Measurements from ENCODE around the gene KIAA1549.
"Not testable (repeated sequence)": the region's sequence is repeated elsewhere in the genome, so short reads cannot be mapped to it uniquely, and the experiment has no call there.

Gene KIAA1549

DNA sequence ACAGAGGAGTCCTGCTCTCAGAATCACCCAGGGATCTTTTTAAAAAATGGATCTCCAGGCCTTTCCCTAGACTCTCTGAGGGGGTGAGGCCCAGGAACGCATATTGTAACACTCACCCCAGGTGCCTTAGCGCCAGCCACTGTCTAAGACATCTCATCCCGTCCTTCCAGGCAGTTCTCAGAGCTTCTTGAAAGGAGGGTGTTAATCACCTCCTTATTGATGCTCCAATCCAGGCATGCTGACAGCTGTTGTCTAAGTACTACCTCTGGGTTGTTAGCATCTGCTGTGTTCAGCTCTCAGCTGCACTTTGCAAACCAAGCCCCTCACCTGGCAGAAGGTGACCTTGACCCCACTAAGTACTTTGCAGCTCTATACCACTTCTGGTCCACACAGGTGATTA, 36.0 kb downstream of the KIAA1549 start:
- H3K4me3 ChIP-seq (ENCODE audit: low read depth in 1 of 2, low read length in 2 of 2): no peak overlapping the region
- no peaks in the 10 kb centered on the region for H3K4me1 ChIP-seq (ENCODE audit: control insufficient read depth in 1 of 2, insufficient read depth in 2 of 2, low read length in 2 of 2)
- H3K36me3 ChIP-seq (ENCODE audit: control insufficient read depth in 1 of 2, insufficient read depth in 2 of 2, low read length in 2 of 2): no peaks in the 10 kb centered on the region
- H3K9me3 ChIP-seq (ENCODE audit: control insufficient read depth in 1 of 2, low read length in 2 of 2): no peaks in the 10 kb centered on the region
- H3K9ac ChIP-seq (ENCODE audit: low read depth in 1 of 2, low read length in 2 of 2): no peak overlapping the region
- no peaks in the 10 kb centered on the region for H3K27me3 ChIP-seq (ENCODE audit: control insufficient read depth in 1 of 2, insufficient read depth in 2 of 2, low read length in 2 of 2)
- no peak overlapping the region for H3K27ac ChIP-seq (ENCODE audit: low read depth, low read length)

DNA sequence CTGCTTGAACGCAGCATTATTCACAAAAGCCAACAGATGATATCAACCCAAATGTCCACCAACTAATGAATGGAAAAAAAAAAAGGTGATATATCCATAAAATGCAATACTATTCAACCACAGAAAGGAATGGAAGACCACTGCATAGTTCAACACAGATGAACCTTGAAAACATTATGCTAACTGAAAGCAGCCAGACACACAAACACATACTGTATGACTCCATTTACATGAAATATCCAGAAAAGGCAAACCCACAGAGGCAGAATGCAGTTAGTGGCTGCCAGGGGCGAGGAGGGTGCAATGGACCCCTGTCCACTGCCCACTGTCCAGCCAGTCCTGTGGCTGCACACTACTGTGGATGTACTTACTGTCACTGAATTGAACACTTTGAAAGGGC, 36.6 kb downstream of the KIAA1549 start:
- Histone ChIP-seq H3K4me3 (ENCODE audit: low read depth in 1 of 2, low read length in 2 of 2) (no peak overlapping the region), H3K9ac (ENCODE audit: low read depth in 1 of 2, low read length in 2 of 2) (no peak overlapping the region), H3K9me3 (ENCODE audit: control insufficient read depth in 1 of 2, low read length in 2 of 2) (no peaks in the 10 kb centered on the region), H3K27ac (ENCODE audit: low read depth, low read length) (no peak overlapping the region), H3K4me1 (ENCODE audit: control insufficient read depth in 1 of 2, insufficient read depth in 2 of 2, low read length in 2 of 2) (no peaks in the 10 kb centered on the region), H3K27me3 (ENCODE audit: control insufficient read depth in 1 of 2, insufficient read depth in 2 of 2, low read length in 2 of 2) (no peaks in the 10 kb centered on the region), H3K36me3 (ENCODE audit: control insufficient read depth in 1 of 2, insufficient read depth in 2 of 2, low read length in 2 of 2) (no peaks in the 10 kb centered on the region)

DNA sequence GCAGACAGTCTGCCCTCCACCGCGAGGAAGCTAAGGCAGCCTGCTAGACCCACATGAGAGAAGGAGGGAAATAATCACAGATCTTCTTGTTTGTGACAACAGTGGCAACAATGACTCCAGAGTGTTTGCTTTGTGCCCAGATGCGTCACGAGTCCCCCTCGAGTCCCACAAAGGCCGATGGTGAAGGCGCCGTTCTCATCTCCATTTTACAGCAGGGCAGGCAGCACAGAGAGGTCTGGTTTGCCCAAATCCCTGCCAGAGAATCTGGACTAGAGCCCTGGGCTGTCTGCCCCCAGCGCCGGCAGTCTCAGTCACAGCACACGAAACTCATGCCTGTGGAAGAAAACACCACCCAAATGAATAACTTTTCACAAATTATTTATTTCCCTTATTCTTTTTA, 38.1 kb downstream of the KIAA1549 start:
- Histone ChIP-seq H3K36me3 (ENCODE audit: control insufficient read depth in 1 of 2, insufficient read depth in 2 of 2, low read length in 2 of 2) (no peaks in the 10 kb centered on the region), H3K9ac (ENCODE audit: low read depth in 1 of 2, low read length in 2 of 2) (no peak overlapping the region), H3K27me3 (ENCODE audit: control insufficient read depth in 1 of 2, insufficient read depth in 2 of 2, low read length in 2 of 2) (no peaks in the 10 kb centered on the region), H3K9me3 (ENCODE audit: control insufficient read depth in 1 of 2, low read length in 2 of 2) (no peaks in the 10 kb centered on the region), H3K27ac (ENCODE audit: low read depth, low read length) (no peak overlapping the region), H3K4me1 (ENCODE audit: control insufficient read depth in 1 of 2, insufficient read depth in 2 of 2, low read length in 2 of 2) (no peaks in the 10 kb centered on the region), H3K4me3 (ENCODE audit: low read depth in 1 of 2, low read length in 2 of 2) (no peak overlapping the region)

DNA sequence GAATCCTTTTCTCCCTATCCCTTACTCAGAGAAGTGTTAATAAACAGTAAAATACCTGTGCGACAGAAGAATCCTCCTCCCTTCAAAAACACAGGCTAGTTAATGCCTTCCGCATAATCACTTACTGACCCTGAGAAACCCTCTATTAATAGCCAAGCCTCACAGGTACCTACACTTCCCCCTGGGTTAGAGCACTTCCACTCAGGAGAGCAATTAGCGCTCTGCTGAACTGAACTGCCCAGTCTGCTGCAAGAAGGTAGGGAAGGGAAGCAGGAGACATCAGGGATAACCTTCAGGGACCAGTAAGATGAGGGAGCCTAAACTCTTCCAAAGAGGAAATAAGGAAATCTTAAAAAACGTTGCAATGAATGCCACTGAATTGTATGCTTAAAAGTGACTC, 39.6 kb downstream of the KIAA1549 start:
- Histone ChIP-seq H3K4me3 (ENCODE audit: low read depth in 1 of 2, low read length in 2 of 2) (no peak overlapping the region), H3K36me3 (ENCODE audit: control insufficient read depth in 1 of 2, insufficient read depth in 2 of 2, low read length in 2 of 2) (no peaks in the 10 kb centered on the region), H3K27ac (ENCODE audit: low read depth, low read length) (no peak overlapping the region), H3K9me3 (ENCODE audit: control insufficient read depth in 1 of 2, low read length in 2 of 2) (no peaks in the 10 kb centered on the region), H3K4me1 (ENCODE audit: control insufficient read depth in 1 of 2, insufficient read depth in 2 of 2, low read length in 2 of 2) (no peaks in the 10 kb centered on the region), H3K9ac (ENCODE audit: low read depth in 1 of 2, low read length in 2 of 2) (no peak overlapping the region), H3K27me3 (ENCODE audit: control insufficient read depth in 1 of 2, insufficient read depth in 2 of 2, low read length in 2 of 2) (no peaks in the 10 kb centered on the region)

DNA sequence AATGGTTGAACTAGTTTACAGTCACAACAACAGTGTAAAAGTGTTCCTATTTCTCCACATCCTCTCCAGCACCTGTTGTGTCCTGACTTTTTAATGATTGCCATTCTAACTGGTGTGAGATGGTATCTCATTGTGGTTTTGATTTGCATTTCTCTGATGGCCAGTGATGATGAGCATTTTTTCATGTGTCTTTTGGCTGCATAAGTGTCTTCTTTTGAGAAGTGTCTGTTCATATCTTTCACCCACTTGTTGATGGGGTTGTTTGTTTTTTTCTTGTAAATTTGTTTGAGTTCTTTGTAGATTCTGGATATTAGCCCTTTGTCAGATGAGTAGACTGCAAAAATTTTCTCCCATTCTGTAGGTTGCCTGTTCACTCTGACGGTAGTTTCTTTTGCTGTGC, 40.6 kb downstream of the KIAA1549 start:
- not testable (repeated sequence) for H3K4me1 ChIP-seq (ENCODE audit: control insufficient read depth in 1 of 2, insufficient read depth in 2 of 2, low read length in 2 of 2); H3K9ac ChIP-seq (ENCODE audit: low read depth in 1 of 2, low read length in 2 of 2)

DNA sequence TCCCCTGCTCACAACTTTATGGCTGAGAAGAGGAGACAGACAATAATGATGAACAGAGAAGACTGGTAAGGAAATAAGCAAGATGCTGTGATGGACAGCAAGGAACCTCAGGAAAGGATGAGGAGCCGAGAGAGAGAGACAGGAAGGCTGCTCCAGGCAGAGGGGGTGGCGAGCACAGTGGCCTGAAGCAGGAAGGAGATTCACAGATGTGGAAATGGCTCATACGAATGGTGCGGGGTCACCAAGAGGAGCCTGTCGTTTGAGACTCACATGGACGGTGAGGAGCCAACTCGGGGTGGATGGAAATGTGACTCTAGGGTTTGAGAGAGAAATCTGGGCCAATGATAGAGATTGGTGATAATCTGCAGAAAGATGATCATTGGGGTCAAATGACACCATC, 43.7 kb downstream of the KIAA1549 start:
- H3K4me3 ChIP-seq (ENCODE audit: low read depth in 1 of 2, low read length in 2 of 2): no peak overlapping the region
- H3K36me3 ChIP-seq (ENCODE audit: control insufficient read depth in 1 of 2, insufficient read depth in 2 of 2, low read length in 2 of 2): no peaks in the 10 kb centered on the region
- peaks cover 9 to 10% of the 10 kb centered on the region in 2 donors for H3K4me1 ChIP-seq (ENCODE audit: control insufficient read depth in 1 of 2, insufficient read depth in 2 of 2, low read length in 2 of 2)
- no peaks in the 10 kb centered on the region for H3K27me3 ChIP-seq (ENCODE audit: control insufficient read depth in 1 of 2, insufficient read depth in 2 of 2, low read length in 2 of 2)
- no peak overlapping the region for H3K27ac ChIP-seq (ENCODE audit: low read depth, low read length)
- H3K9ac ChIP-seq (ENCODE audit: low read depth in 1 of 2, low read length in 2 of 2): no peak overlapping the region
- H3K9me3 ChIP-seq (ENCODE audit: control insufficient read depth in 1 of 2, low read length in 2 of 2): no peaks in the 10 kb centered on the region

More for the DNA sequence above, 40.6 kb downstream of the KIAA1549 start:
- not testable (repeated sequence) for H3K9me3 ChIP-seq (ENCODE audit: control insufficient read depth in 1 of 2, low read length in 2 of 2); H3K4me3 ChIP-seq (ENCODE audit: low read depth in 1 of 2, low read length in 2 of 2); H3K27me3 ChIP-seq (ENCODE audit: control insufficient read depth in 1 of 2, insufficient read depth in 2 of 2, low read length in 2 of 2); H3K36me3 ChIP-seq (ENCODE audit: control insufficient read depth in 1 of 2, insufficient read depth in 2 of 2, low read length in 2 of 2); H3K27ac ChIP-seq (ENCODE audit: low read depth, low read length)

DNA sequence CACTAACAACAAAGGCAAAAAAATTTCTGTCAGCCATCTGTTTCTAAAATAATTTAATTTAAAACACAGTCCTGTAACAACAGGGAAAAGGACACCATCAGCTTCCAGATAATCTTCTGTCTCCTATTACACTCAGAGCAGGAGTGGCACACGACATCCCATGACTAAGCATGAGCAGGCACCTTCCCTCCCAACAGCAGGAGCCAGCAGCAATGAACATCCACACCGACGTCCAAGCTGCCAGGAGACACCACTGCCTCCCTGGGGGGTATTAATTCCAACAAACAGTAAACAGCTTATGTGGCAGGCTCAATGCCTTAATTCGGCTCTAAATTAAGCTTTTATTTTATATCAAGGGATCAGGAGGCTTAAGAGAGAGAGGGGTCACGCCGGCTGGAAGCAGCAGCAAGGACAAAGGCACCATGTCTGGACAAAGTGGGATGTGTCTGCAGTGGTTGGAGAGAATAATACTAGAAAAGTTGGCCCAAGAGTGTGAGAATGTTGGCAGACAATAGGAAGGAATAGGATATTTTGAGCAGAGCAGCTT, 45.7 kb downstream of the KIAA1549 start:
- peaks cover 9 to 10% of the 10 kb centered on the region in 2 donors for H3K4me1 ChIP-seq (ENCODE audit: control insufficient read depth in 1 of 2, insufficient read depth in 2 of 2, low read length in 2 of 2)
- H3K4me3 ChIP-seq (ENCODE audit: low read depth in 1 of 2, low read length in 2 of 2): no peak overlapping the region
- H3K27ac ChIP-seq (ENCODE audit: low read depth, low read length): no peak overlapping the region
- H3K27me3 ChIP-seq (ENCODE audit: control insufficient read depth in 1 of 2, insufficient read depth in 2 of 2, low read length in 2 of 2): no peaks in the 10 kb centered on the region
- no peaks in the 10 kb centered on the region for H3K9me3 ChIP-seq (ENCODE audit: control insufficient read depth in 1 of 2, low read length in 2 of 2)
- H3K36me3 ChIP-seq (ENCODE audit: control insufficient read depth in 1 of 2, insufficient read depth in 2 of 2, low read length in 2 of 2): no peaks in the 10 kb centered on the region
- no peak overlapping the region for H3K9ac ChIP-seq (ENCODE audit: low read depth in 1 of 2, low read length in 2 of 2)

DNA sequence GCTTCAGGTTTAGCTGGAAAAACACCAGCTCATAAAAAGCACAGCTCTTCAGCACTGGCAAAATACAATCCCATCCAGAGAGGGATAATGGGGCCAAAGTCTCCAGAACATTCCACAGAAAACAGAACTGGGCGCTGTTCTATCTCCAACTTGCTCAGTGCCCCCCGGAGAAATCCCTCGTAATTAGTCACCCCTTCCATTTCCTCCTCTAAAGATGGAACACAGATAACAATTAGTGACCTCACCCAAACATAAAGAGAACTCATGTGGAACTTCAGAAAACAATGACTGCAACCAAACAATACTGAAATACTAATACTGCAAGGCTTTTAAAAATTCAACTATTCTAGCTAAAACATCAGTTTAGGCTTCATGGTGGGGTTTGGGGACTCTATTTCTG, 46.3 kb downstream of the KIAA1549 start:
- Histone ChIP-seq H3K36me3 (ENCODE audit: control insufficient read depth in 1 of 2, insufficient read depth in 2 of 2, low read length in 2 of 2) (no peaks in the 10 kb centered on the region), H3K27me3 (ENCODE audit: control insufficient read depth in 1 of 2, insufficient read depth in 2 of 2, low read length in 2 of 2) (no peaks in the 10 kb centered on the region), H3K4me1 (ENCODE audit: control insufficient read depth in 1 of 2, insufficient read depth in 2 of 2, low read length in 2 of 2) (peaks cover 9 to 10% of the 10 kb centered on the region in 2 donors), H3K9me3 (ENCODE audit: control insufficient read depth in 1 of 2, low read length in 2 of 2) (no peaks in the 10 kb centered on the region), H3K27ac (ENCODE audit: low read depth, low read length) (no peak overlapping the region), H3K9ac (ENCODE audit: low read depth in 1 of 2, low read length in 2 of 2) (no peak overlapping the region), H3K4me3 (ENCODE audit: low read depth in 1 of 2, low read length in 2 of 2) (no peak overlapping the region)

DNA sequence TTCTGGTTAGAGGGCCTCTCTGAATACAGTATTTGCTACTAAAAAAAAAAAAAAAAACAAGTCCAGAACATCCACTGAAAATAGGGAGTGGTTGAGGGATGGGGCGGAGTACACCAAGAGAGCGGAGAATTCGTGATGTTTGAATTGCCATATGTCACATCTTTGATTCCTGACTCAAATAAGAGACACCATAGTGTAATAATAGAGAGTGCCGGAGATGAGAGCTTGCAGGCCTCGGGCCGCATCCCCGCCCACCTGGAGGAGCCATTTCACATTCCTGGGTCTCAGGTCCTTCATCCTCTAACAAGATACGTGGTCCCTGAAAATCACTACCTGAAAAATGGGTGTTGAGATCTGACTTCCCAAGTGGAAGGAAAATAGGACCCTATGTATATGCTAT, 46.8 kb downstream of the KIAA1549 start:
- Histone ChIP-seq H3K27ac (ENCODE audit: low read depth, low read length) (no peak overlapping the region), H3K4me1 (ENCODE audit: control insufficient read depth in 1 of 2, insufficient read depth in 2 of 2, low read length in 2 of 2) (peaks cover 9 to 10% of the 10 kb centered on the region in 2 donors), H3K9me3 (ENCODE audit: control insufficient read depth in 1 of 2, low read length in 2 of 2) (no peaks in the 10 kb centered on the region), H3K27me3 (ENCODE audit: control insufficient read depth in 1 of 2, insufficient read depth in 2 of 2, low read length in 2 of 2) (no peaks in the 10 kb centered on the region), H3K4me3 (ENCODE audit: low read depth in 1 of 2, low read length in 2 of 2) (no peak overlapping the region), H3K36me3 (ENCODE audit: control insufficient read depth in 1 of 2, insufficient read depth in 2 of 2, low read length in 2 of 2) (no peaks in the 10 kb centered on the region), H3K9ac (ENCODE audit: low read depth in 1 of 2, low read length in 2 of 2) (no peak overlapping the region)

DNA sequence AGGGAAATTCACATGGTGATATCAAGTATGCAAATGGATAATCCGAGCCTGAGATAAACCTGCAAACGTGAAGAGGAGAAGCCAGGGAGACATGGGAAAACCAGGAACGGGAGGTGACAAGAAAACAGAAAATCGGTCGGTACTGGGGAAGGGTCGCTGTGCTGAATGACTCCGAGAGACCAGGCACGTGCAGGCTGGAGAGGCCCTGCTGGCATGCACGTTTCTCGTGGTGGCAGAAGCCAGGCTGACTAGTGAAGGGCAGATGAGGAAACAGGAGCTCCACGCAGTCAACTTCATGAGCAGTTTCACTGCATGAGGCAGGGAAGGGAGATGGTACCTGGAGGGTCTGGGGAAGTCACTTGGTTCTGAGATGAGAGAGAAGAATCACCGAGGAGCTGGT, 48.3 kb downstream of the KIAA1549 start:
- H3K9me3 ChIP-seq (ENCODE audit: control insufficient read depth in 1 of 2, low read length in 2 of 2): no peaks in the 10 kb centered on the region
- no peak overlapping the region for H3K9ac ChIP-seq (ENCODE audit: low read depth in 1 of 2, low read length in 2 of 2)

DNA sequence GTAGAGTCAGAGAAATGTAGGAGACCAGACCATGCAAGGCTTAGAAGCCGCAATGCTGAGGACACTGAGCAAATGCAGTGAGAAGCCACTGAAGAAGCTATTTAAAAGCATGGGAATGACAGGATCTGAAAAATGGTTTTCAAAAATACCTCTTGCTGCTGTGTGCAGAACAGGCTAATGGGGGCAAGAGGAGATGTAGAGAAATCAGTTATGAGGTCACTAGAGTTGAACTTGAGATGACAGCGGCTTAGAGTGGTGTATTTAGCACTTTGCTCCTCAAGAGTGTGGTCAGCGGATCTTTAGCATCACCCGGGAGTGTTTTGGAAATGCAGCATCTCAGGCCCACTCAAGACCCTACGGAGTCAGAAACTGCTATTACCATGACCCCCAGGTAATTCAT, 48.8 kb downstream of the KIAA1549 start:
- H3K9me3 ChIP-seq (ENCODE audit: control insufficient read depth in 1 of 2, low read length in 2 of 2): no peaks in the 10 kb centered on the region
- no peak overlapping the region for H3K9ac ChIP-seq (ENCODE audit: low read depth in 1 of 2, low read length in 2 of 2)
- H3K27me3 ChIP-seq (ENCODE audit: control insufficient read depth in 1 of 2, insufficient read depth in 2 of 2, low read length in 2 of 2): no peaks in the 10 kb centered on the region
- H3K27ac ChIP-seq (ENCODE audit: low read depth, low read length): no peak overlapping the region
- H3K36me3 ChIP-seq (ENCODE audit: control insufficient read depth in 1 of 2, insufficient read depth in 2 of 2, low read length in 2 of 2): no peaks in the 10 kb centered on the region
- H3K4me1 ChIP-seq (ENCODE audit: control insufficient read depth in 1 of 2, insufficient read depth in 2 of 2, low read length in 2 of 2): peaks cover 9 to 10% of the 10 kb centered on the region in 2 donors
- H3K4me3 ChIP-seq (ENCODE audit: low read depth in 1 of 2, low read length in 2 of 2): no peak overlapping the region

More for the DNA sequence above, 48.3 kb downstream of the KIAA1549 start:
- H3K36me3 ChIP-seq (ENCODE audit: control insufficient read depth in 1 of 2, insufficient read depth in 2 of 2, low read length in 2 of 2): no peaks in the 10 kb centered on the region
- H3K4me3 ChIP-seq (ENCODE audit: low read depth in 1 of 2, low read length in 2 of 2): no peak overlapping the region
- peaks cover 9 to 10% of the 10 kb centered on the region in 2 donors for H3K4me1 ChIP-seq (ENCODE audit: control insufficient read depth in 1 of 2, insufficient read depth in 2 of 2, low read length in 2 of 2)
- no peak overlapping the region for H3K27ac ChIP-seq (ENCODE audit: low read depth, low read length)
- H3K27me3 ChIP-seq (ENCODE audit: control insufficient read depth in 1 of 2, insufficient read depth in 2 of 2, low read length in 2 of 2): no peaks in the 10 kb centered on the region
